Ishikawa (cell line): ENCODE data around the gene GABARAPL2.
A peak's percentile ranks its signal among the peaks of the same experiment; 100 is the strongest.

Experiments
- CEBPB ChIP-seq: IDR thresholded peaks from 2 replicates; pipeline ENCODE4 v1.6.1; 2012
- CREB1 ChIP-seq: IDR thresholded peaks from 2 replicates; pipeline ENCODE4 v1.6.1; 2012; ENCODE audit warnings: low read depth
- EGR1 ChIP-seq: IDR thresholded peaks from 2 replicates; pipeline ENCODE4 v1.6.1; 2012
- NFIC ChIP-seq: IDR thresholded peaks from 2 replicates; pipeline ENCODE4 v1.6.1; 2012
- RAD21 ChIP-seq: IDR thresholded peaks from 2 replicates; pipeline ENCODE4 v1.6.1; 2012; ENCODE audit warnings: low read depth
- YY1 ChIP-seq: IDR thresholded peaks from 2 replicates; pipeline ENCODE4 v1.6.1; 2012; ENCODE audit warnings: low read depth
- ZBTB7A ChIP-seq: IDR thresholded peaks from 2 replicates; pipeline ENCODE4 v1.6.1; 2012; ENCODE audit warnings: low read depth

- peak; percentile 83 for TF ChIP-seq CREB1
- no peak for TF ChIP-seq ZBTB7A
- TF ChIP-seq YY1, result 0 out of 2 replicates have a peak, but pooled peaks have one; percentile 28
- no peak for TF ChIP-seq NFIC
- no peak for TF ChIP-seq CEBPB
- no peak for TF ChIP-seq EGR1
- TF ChIP-seq RAD21, result no peak
These were observed 10.9 kb upstream of the GABARAPL2 start for GRCh38 chr16:75555213-75555706.
